KOPT-K1 (cell line): Measurements from ENCODE around the gene WARS2.

Experiments
- H3K27ac ChIP-seq: fragments of 200-600 bp; sonication (generic); 2 replicates; pipeline ENCODE4 v1.5.1; 2016; ENCODE audit warnings: antibody characterized with exemption, mild to moderate bottlenecking, low read depth, low read length; ENCODE audit not compliant: poor library complexity, severe bottlenecking
- H3K36me3 ChIP-seq: fragments of 200-600 bp; sonication (generic); 2 replicates; pipeline ENCODE4 v1.5.1; 2017; ENCODE audit warnings: antibody characterized with exemption, mild to moderate bottlenecking, low read length, moderate library complexity; ENCODE audit not compliant: insufficient read depth
- H3K9me3 ChIP-seq: fragments of 200-600 bp; sonication (generic); 2 replicates; pipeline ENCODE4 v1.5.1; 2017; ENCODE audit warnings: antibody characterized with exemption, low read length, mild to moderate bottlenecking; ENCODE audit not compliant: insufficient read depth, poor library complexity, severe bottlenecking

WARS2 gene

DNA sequence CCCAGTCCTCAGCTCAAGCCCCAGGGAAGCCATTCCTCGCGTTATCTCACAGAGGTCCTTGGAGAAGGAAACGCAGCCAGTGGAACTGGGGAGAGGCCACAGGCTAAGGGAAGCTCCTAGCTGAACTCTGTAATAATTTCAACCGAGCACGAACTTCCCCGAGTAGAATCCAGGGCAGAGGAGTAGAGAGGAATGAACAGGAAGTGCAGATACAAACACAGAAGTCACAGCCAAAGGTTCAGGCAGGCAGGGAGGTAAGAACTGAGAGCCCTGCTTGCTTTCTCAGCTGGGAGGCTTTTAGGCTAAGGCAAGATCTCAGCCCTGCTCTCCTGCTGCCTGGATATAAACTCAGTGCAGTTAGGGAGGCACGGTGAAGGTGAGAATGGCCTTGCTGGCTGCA, 23.7 kb downstream of the WARS2 start:
- H3K9me3 ChIP-seq, result peaks cover 11% of the 10 kb centered on the region
- H3K27ac ChIP-seq, result no peak overlapping the region
- no peaks in the 10 kb centered on the region for H3K36me3 ChIP-seq

DNA sequence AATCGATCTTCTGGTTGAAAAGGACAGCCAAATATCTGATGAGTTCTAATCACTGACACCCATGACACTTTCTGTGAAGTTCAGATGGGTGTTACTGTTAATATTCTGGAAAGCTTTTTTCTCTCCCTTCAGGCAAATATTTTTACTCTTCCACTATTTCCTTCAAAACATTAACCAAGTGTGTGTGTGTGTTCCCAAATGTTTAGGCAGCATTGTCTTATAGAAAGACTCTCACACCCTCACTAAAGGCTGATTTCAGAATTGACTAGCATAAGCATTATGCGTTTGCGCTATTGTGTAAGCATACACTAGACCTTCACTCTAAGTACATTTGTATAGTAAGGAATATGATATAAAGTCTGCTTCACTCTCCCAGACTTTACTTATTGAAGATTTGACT, 24.7 kb downstream of the WARS2 start:
- Histone ChIP-seq H3K36me3 (no peaks in the 10 kb centered on the region), H3K27ac (no peak overlapping the region), H3K9me3 (peaks cover 18% of the 10 kb centered on the region)

DNA sequence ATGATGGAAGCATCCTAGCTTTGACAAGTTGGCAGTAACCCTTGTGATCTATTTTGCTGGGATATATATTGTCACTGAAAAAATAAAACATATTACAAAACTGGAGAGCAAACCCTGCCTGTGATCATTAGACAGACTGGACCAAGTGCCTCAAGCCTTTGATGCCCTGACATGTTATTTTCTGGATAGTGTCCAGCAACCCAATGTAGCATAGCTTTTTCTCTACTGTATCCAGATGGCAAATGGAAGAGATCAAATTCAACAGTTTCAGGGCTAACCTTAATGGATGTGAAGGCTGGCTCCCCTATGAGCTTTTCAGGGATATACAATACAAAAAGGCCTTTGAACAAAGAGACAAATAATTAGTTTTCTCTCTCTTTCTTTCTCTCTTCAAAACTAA, 25.1 kb downstream of the WARS2 start:
- H3K9me3 ChIP-seq, result peaks cover 19% of the 10 kb centered on the region
- H3K36me3 ChIP-seq, result no peaks in the 10 kb centered on the region
- no peak overlapping the region for H3K27ac ChIP-seq

DNA sequence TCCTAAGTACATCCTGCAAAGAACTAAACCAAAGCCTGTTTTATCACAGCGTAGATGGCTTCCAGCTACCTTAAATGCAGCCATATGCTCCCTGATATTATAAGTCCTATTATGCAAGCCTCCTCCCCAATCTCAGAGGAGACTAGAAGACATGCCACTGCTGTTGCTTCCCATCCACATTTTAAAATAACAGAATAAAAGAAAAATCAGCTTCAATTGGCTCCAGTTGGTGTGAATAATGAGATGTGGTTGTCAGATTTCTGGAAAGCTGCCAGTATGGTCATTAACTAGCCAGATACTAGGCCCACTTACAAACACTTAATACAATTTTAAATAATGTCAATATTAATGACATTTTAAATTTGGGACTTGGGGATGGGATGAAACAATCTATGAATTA, 25.7 kb downstream of the WARS2 start:
- H3K27ac ChIP-seq, result no peak overlapping the region
- no peaks in the 10 kb centered on the region for H3K36me3 ChIP-seq
- peaks cover 19% of the 10 kb centered on the region for H3K9me3 ChIP-seq

DNA sequence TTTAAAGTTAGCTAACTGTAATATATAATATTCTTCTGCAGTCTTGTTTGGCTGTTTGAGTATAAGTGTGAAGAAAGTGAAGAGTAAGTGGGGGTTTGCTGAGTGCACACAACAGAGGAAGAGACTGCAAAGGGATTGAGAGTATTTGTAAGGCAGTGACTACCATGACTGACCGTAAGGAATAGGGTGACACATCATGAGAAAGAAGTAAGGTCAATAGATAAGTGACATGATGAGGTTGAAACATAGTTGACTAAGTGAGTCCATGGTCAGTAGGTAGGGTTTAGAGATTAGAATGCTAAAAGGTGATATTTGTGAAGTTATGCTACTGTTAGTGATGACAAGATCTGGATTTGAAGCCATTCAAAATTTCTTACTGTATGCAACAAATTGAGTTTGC, 27.7 kb downstream of the WARS2 start:
- Histone ChIP-seq H3K27ac (no peak overlapping the region), H3K36me3 (no peaks in the 10 kb centered on the region), H3K9me3 (peaks cover 15% of the 10 kb centered on the region)

DNA sequence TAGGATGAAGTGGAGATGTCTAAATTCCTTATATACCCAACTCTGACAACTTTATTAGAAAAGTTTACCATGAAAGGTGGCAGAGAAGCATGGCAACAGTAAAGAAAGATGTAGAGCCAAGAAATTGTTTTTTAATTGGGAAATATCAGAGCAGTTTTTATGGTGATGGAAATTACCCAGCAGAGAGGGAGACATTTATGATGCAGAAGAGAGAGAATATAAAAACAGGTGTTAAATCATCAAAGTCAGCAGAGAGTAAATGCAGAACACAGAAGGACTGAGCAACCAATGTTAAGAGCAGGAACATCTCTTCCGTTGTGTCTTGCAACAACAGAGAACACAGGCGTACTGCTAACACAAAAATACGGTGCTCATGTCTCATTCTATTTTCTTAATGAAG, 28.2 kb downstream of the WARS2 start:
- Histone ChIP-seq H3K27ac (no peak overlapping the region), H3K36me3 (no peaks in the 10 kb centered on the region), H3K9me3 (peaks cover 15% of the 10 kb centered on the region)

DNA sequence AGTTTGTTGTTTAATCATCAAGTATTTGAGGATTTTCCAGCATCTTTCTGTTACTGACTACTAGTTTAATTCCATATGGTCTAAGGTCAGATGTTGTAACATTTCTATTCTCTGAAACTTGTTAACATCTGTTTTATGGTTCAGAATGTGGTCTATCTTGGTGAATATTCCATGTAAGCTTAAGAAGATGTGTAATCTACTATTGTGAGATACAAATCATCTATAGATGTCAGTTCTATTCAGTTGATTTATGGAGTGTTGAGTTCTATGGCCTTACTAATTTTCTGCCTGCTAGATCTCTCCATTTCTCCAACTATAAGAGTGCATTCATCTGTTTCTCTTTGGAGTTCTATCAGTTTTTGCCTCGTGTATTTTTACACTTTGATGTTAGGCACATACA, 31.5 kb downstream of the WARS2 start:
- H3K27ac ChIP-seq, result no peak overlapping the region
- H3K9me3 ChIP-seq, result peaks cover 15% of the 10 kb centered on the region
- H3K36me3 ChIP-seq, result no peaks in the 10 kb centered on the region

DNA sequence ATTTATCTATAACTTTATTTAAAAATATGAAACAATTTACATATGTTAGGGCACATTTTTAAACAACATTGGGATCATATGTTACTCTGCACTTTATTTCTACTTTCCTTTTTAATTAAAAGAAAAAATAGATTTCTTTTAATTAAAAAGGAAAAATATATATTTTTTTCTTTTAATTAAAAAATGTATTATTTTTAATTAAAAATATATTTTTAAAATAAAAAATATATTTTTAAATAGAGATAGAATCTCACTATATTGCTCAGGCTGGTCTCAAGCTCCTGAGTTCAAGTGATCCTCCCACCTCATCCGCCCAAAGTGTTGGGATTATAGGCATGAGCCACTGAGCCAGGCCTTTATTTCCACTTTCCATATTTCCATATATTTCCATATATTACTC, 36.7 kb downstream of the WARS2 start:
- no peaks in the 10 kb centered on the region for H3K9me3 ChIP-seq
- no peak overlapping the region for H3K27ac ChIP-seq
- H3K36me3 ChIP-seq, result no peaks in the 10 kb centered on the region

DNA sequence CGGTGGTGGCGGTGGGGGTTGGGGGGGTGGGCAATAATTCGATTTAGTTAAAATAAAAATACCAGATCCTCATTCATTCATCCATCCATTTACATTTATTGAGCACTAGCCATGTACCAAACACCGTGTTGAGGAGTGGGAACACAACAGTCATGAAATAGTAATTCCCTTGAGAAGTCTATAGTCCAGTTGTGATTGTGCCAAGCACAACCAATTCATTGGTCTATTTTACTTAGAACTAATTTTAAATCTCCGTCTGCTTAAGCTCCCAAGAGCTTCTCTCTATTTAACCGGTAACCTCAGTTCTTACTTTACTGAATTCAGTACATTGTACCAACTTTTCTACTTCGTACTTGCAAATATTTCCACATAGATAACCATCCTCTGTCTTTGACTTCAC, 38.4 kb downstream of the WARS2 start:
- H3K36me3 ChIP-seq, result no peaks in the 10 kb centered on the region
- H3K9me3 ChIP-seq, result no peaks in the 10 kb centered on the region
- no peak overlapping the region for H3K27ac ChIP-seq

DNA sequence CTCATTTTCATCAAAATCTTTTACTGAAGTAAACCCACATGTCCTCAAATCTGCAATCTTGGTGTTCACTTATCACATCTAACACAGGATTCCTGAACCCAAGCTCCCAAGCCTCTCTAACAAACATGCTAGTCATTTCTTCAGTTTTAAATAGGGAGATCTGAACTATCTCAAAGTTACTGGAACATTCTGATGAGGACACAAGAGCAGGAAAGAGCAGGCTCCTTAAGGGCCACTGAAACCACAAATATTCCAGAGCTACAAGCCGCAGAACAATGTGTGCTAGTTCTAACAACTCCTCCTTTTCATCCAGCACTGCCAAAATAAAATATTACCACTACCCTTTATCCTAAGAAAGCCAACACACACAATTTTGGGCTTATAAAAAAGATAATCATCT, 38.9 kb downstream of the WARS2 start:
- Histone ChIP-seq H3K27ac (no peak overlapping the region), H3K36me3 (no peaks in the 10 kb centered on the region), H3K9me3 (no peaks in the 10 kb centered on the region)

DNA sequence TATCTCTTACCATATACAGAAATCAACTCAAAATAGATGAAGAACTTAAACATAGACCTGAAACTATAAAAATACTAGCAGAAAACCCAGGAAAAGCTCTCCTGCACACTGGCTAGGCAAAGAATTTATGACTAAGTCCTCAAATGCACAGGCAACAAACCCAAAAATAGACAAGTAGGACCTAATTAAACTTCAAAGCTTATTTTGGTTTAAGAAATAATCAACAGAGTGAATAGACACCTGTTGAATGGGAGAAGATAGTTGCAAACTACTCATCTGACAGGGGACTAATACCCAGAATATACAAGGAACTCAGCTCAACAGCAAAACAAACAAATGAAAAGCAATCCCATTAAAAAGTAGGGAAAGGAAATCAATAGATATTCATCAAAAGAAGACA, 40.7 kb downstream of the WARS2 start:
- no peaks in the 10 kb centered on the region for H3K36me3 ChIP-seq

DNA sequence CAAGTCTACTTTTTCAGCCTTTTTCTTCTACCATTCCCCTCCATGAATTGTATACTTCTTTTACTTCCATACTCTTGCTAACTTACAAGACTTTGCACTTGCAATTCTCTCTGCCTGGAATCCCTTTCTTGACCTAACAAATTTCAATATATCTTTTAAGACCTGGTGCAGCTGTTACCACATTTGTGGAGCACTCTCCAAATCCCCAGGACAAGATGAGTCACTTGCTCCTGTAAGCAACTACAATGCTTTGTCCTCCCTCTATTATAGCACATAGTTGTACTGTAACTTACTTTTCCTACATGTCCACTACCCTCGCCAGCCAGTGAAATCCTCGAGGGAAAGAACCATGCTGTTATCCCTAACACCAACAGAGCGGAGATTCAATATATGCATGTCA, 43.1 kb downstream of the WARS2 start:
- H3K9me3 ChIP-seq, result no peaks in the 10 kb centered on the region
- no peaks in the 10 kb centered on the region for H3K36me3 ChIP-seq
- H3K27ac ChIP-seq, result no peak overlapping the region

More for the DNA sequence above, 40.7 kb downstream of the WARS2 start:
- no peak overlapping the region for H3K27ac ChIP-seq
- no peaks in the 10 kb centered on the region for H3K9me3 ChIP-seq

DNA sequence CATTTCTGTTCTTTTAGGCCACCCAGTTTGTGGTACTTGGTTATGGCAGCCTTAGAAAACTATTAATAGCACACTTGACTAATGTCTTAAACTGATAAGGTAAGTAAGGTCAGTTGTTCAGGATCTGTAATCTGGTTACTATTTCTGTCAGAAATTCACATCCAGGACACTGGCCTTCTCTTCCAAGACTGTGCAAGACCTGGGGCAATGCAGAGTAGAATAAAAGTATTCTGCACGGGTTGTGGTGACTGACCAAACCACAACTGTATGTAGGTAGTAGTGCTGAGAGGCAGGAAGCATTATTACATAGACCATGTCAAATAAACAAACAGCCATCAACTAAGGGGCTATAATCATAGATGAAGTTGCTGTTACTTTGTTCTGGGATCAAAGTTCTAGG, 46.7 kb downstream of the WARS2 start:
- Histone ChIP-seq H3K27ac (no peak overlapping the region), H3K9me3 (peaks cover 10% of the 10 kb centered on the region), H3K36me3 (no peaks in the 10 kb centered on the region)

DNA sequence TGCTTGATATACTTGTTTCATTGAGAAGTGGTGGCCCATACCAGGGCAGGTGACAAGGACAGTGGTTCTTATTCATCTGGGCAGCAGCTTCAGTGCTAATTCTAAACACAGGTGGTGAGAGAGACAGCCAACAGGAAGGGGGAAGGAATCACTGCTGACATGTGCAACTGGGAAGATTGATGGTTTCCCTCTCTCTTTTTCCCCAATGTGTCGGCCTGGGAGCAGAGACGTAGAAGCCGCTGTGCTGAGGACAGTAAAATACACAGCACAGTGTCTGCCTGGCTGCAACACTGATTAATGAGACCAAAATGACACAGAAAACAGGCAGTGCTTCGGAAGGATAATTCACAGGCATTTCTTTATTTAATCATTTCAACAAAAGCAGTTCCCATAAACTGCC, 48.8 kb downstream of the WARS2 start:
- no peaks in the 10 kb centered on the region for H3K36me3 ChIP-seq
- no peak overlapping the region for H3K27ac ChIP-seq

DNA sequence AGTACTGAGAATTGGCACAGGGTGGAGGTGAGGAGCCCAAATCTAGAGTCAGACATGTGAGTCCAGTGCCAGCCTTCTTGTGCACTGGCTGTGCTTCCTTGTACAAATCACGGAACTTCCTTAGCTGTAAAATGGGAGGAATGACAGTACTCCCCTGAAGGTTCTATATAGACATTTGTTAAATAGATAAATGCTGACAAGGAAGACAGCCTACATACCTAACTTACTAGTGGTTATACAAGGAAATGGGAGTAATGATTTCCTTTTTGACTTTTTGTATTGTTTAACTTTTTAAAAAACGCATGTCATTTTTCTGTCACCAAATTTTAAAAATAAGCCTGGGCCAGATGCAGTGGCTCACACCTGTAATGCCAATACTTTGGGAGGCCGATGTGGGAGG, 50.2 kb downstream of the WARS2 start:
- H3K36me3 ChIP-seq, result no peaks in the 10 kb centered on the region
- H3K27ac ChIP-seq, result no peak overlapping the region
- H3K9me3 ChIP-seq, result peaks cover 10% of the 10 kb centered on the region

More for the DNA sequence above, 48.8 kb downstream of the WARS2 start:
- peaks cover 10% of the 10 kb centered on the region for H3K9me3 ChIP-seq

DNA sequence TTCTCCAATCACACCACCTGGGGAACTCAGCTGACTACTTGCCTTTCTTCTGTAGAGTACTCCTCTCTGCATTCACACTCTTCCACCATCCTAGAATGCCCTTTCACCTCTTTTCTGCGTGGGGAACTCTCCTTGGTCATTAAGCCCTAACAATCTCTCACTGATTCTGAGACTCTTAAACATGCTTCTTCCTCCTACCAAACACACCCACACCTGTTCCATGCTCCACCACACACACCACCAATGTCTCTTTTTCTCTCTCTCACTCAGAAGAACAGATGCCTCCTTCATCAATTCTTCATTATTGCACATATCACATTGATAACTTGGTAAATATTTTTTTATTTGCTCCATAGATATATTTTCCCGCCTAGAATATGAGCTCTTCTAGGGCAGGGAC, 53.6 kb downstream of the WARS2 start:
- Histone ChIP-seq H3K9me3 (peaks cover 10% of the 10 kb centered on the region), H3K36me3 (no peaks in the 10 kb centered on the region), H3K27ac (no peak overlapping the region)

DNA sequence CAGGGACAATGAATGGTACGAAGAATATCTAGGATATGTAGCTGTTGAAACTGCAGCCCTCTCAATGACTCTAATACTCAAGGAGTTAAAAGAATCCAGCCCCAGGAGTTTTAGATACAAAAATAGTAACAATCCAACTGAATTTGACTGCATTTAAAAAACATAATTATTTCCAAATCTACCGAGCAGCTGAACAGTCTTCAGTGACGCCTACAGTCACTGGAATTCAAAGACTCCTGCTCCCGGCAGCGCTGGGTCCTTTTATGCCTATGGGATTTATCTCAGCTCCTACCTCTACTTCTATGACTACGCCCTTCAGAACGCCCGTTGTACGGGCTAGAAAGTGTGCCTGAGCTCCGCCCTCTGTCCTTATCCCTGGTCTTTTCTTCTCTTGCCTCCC, 55.7 kb downstream of the WARS2 start:
- H3K9me3 ChIP-seq, result peaks cover 2% of the 10 kb centered on the region
- no peak overlapping the region for H3K27ac ChIP-seq
- H3K36me3 ChIP-seq, result no peaks in the 10 kb centered on the region
